Fibroblast of lung (primary cell): ENCODE results near the gene DENND1A. TPM values are rescaled to one million over a fixed set of nuclear protein-coding genes. Genes with fewer than 3 reads are reported as not detected.

Experiments
- DNase-seq, 2 donors: peaks; one replicate each; pipeline versions ENCODE4 v3.0.0 to v3.0.0-alpha.2; 2010; ENCODE audit warnings: low read depth in 2 of 2
- H2AFZ ChIP-seq: 2 replicates; pipeline ENCODE4 v1.5.1; 2012; ENCODE audit warnings: low read length, control low read depth, inconsistent platforms
- H3K27ac ChIP-seq: 2 replicates; pipeline ENCODE4 v1.5.1; 2011; ENCODE audit warnings: low read length, control low read depth; ENCODE audit not compliant: insufficient read depth
- H3K27me3 ChIP-seq: 2 replicates; pipeline ENCODE4 v1.5.1; 2011; ENCODE audit warnings: mild to moderate bottlenecking, low read length; ENCODE audit not compliant: control insufficient read depth, insufficient read depth
- H3K36me3 ChIP-seq: 2 replicates; pipeline ENCODE4 v1.5.1; 2011; ENCODE audit warnings: low read length; ENCODE audit not compliant: control insufficient read depth, insufficient read depth
- H3K4me1 ChIP-seq: 2 replicates; pipeline ENCODE4 v1.5.1; 2011; ENCODE audit warnings: low read length; ENCODE audit not compliant: control insufficient read depth, insufficient read depth; ENCODE audit errors: extremely low read depth
- H3K4me2 ChIP-seq: 2 replicates; pipeline ENCODE4 v1.5.1; 2011; ENCODE audit warnings: low read length, control low read depth; ENCODE audit not compliant: insufficient read depth; ENCODE audit errors: extremely low read depth
- H3K4me3 ChIP-seq, 4 experiments: fragments of 200-600 bp in 1 of 4; sonication (generic) in 1 of 4; replicated peaks in 1 of 4; 2 replicates each; pipeline ENCODE4 v1.5.1; 2011 to 2016; ENCODE audit warnings: low read length in 4 of 4, low read depth in 3 of 4, mild to moderate bottlenecking in 3 of 4, control low read depth in 2 of 4, inconsistent platforms in 1 of 4, mixed read lengths in 1 of 4; ENCODE audit not compliant: insufficient read depth in 1 of 4; ENCODE audit errors: control extremely low read depth in 1 of 4
- H3K79me2 ChIP-seq: 2 replicates; pipeline ENCODE4 v1.5.1; 2012; ENCODE audit warnings: mild to moderate bottlenecking, low read length, inconsistent platforms; ENCODE audit not compliant: control insufficient read depth, insufficient read depth
- H3K9ac ChIP-seq: 2 replicates; pipeline ENCODE4 v1.5.1; 2011; ENCODE audit warnings: mild to moderate bottlenecking, low read length, control low read depth; ENCODE audit not compliant: insufficient read depth
- H3K9me3 ChIP-seq: 2 replicates; pipeline ENCODE4 v1.5.1; 2012; ENCODE audit warnings: low read depth, low read length; ENCODE audit not compliant: control insufficient read depth, insufficient read depth
- H4K20me1 ChIP-seq: 2 replicates; pipeline ENCODE4 v1.5.1; 2011; ENCODE audit warnings: low read length; ENCODE audit not compliant: control insufficient read depth, insufficient read depth; ENCODE audit errors: extremely low read depth
- CTCF ChIP-seq, 2 donors: IDR thresholded peaks in 1 of 2; conservative IDR thresholded peaks in 1 of 2; 1 replicate in 1 of 2; 2 replicates in 1 of 2; pipeline ENCODE4 v1.5.1; 2011 to 2012; ENCODE audit warnings: low read length in 2 of 2, control low read depth in 1 of 2, inconsistent platforms in 1 of 2, low read depth in 1 of 2, mild to moderate bottlenecking in 1 of 2
- EZH2 ChIP-seq: IDR thresholded peaks from 2 replicates; pipeline ENCODE4 v1.5.1; 2012; ENCODE audit warnings: low read length, control low read depth, mild to moderate bottlenecking; ENCODE audit errors: missing control alignments
- polyA plus RNA-seq, 2 donors: library from polyadenylated mRNA; depleted of rRNA in 1 of 2; stranded (reverse) in 1 of 2; unstranded in 1 of 2; fragments of >200 nt; gene quantifications; 2 replicates each; pipeline ENCODE4 v1.2.1, GENCODE V29; 2011 to 2012; ENCODE audit warnings: missing spikeins in 1 of 2
- total RNA-seq: library from RNA; depleted of rRNA; stranded (reverse); fragments of >200 nt; gene quantifications from 2 replicates; pipeline ENCODE4 v1.2.1, GENCODE V29; 2014

Gene DENND1A
- total and polyA plus RNA-seq, 2 donors (not counting 1 experiment from before 2014, with no cell fraction given), result 13.0 to 18.3 TPM

- TF ChIP-seq EZH2 (no peak), CTCF (conservative IDR thresholded peaks at IDR 0.05 in 1 of 2, IDR thresholded peaks at IDR 0.05 in 1 of 2; ENCODE audit: low read depth in 1 of 2, low read length in 2 of 2) (no peak)
- no peak overlapping the region for H3K4me2 ChIP-seq
Measured at GRCh38 chr9:123525957-123526356, 404.0 kb downstream of the DENND1A start.

GRCh38 chr9:123525424-123525823 is 404.5 kb downstream of the DENND1A start:
- no peaks in the 10 kb centered on the region for H3K9me3 ChIP-seq
- no peaks in the 10 kb centered on the region for H3K27me3 ChIP-seq
- no peaks in the 10 kb centered on the region for H4K20me1 ChIP-seq
- no peaks in the 10 kb centered on the region for H3K4me1 ChIP-seq
- H3K9ac ChIP-seq, result no peak overlapping the region
- H2AFZ ChIP-seq, result no peak overlapping the region
- DNase-seq, result no peak
- TF ChIP-seq EZH2 (no peak), CTCF (conservative IDR thresholded peaks at IDR 0.05 in 1 of 2, IDR thresholded peaks at IDR 0.05 in 1 of 2; ENCODE audit: low read depth in 1 of 2, low read length in 2 of 2) (no peak)
- H3K27ac ChIP-seq, result no peak overlapping the region
- H3K36me3 ChIP-seq, result no peaks in the 10 kb centered on the region
- H3K79me2 ChIP-seq, result no peaks in the 10 kb centered on the region
- H3K4me2 ChIP-seq, result no peak overlapping the region
- H3K4me3 ChIP-seq, result no peak overlapping the region

More at GRCh38 chr9:123525957-123526356, 404.0 kb downstream of the DENND1A start:
- no peak for DNase-seq
- Histone ChIP-seq H3K9me3 (no peaks in the 10 kb centered on the region), H3K27ac (no peak overlapping the region), H3K36me3 (no peaks in the 10 kb centered on the region), H3K9ac (no peak overlapping the region), H3K4me1 (no peaks in the 10 kb centered on the region), H3K4me3 (no peak overlapping the region), H4K20me1 (no peaks in the 10 kb centered on the region), H3K79me2 (no peaks in the 10 kb centered on the region), H2AFZ (no peak overlapping the region), H3K27me3 (no peaks in the 10 kb centered on the region)

- Histone ChIP-seq H3K27me3 (no peaks in the 10 kb centered on the region), H3K4me3 (no peak overlapping the region), H3K9ac (no peak overlapping the region), H2AFZ (no peak overlapping the region), H3K9me3 (no peaks in the 10 kb centered on the region), H3K27ac (no peak overlapping the region), H3K4me1 (no peaks in the 10 kb centered on the region), H3K36me3 (no peaks in the 10 kb centered on the region), H3K79me2 (no peaks in the 10 kb centered on the region), H4K20me1 (no peaks in the 10 kb centered on the region), H3K4me2 (no peak overlapping the region)
- no peak for TF ChIP-seq EZH2
- DNase-seq, result no peak
Measured at GRCh38 chr9:123524866-123525265, 405.1 kb downstream of the DENND1A start.
